Astrocyte (in vitro differentiated cells and primary cell): Measurements from ENCODE around the gene FRY. TPM values are rescaled to one million over a fixed set of nuclear protein-coding genes. Genes with fewer than 3 reads are reported as not detected.

Source experiments
- DNase-seq: peaks from one replicate; pipeline ENCODE4 v3.0.0-alpha.2; 2010; ENCODE audit warnings: low read depth
- FAIRE-seq: peaks from 2 replicates; lab custom pipeline; 2011; peaks lifted over from hg19 to GRCh38; lab: Jason Lieb, UNC
- H2AFZ ChIP-seq: 2 replicates; pipeline ENCODE4 v1.6.0; 2012; ENCODE audit warnings: low read depth, low read length, inconsistent platforms
- H3K27ac ChIP-seq: 2 replicates; pipeline ENCODE4 v1.5.1; 2011; ENCODE audit warnings: low read depth, low read length, inconsistent platforms
- H3K27me3 ChIP-seq: 2 replicates; pipeline ENCODE4 v1.6.0; 2011; ENCODE audit warnings: low read length, inconsistent platforms; ENCODE audit not compliant: insufficient read depth
- H3K36me3 ChIP-seq: 2 replicates; pipeline ENCODE4 v1.5.1; 2011; ENCODE audit warnings: low read length, inconsistent platforms; ENCODE audit not compliant: insufficient read depth
- H3K4me1 ChIP-seq: 2 replicates; pipeline ENCODE4 v1.5.1; 2011; ENCODE audit warnings: low read length, inconsistent platforms; ENCODE audit not compliant: insufficient read depth
- H3K4me2 ChIP-seq: 2 replicates; pipeline ENCODE4 v1.6.0; 2012; ENCODE audit warnings: low read length, inconsistent platforms
- H3K4me3 ChIP-seq: 2 replicates; pipeline ENCODE4 v1.5.1; 2011; ENCODE audit warnings: low read depth, mild to moderate bottlenecking, low read length, inconsistent platforms; ENCODE audit not compliant: insufficient read depth
- H3K79me2 ChIP-seq: 2 replicates; pipeline ENCODE4 v1.6.0; 2012; ENCODE audit warnings: mild to moderate bottlenecking, low read length, inconsistent platforms; ENCODE audit not compliant: insufficient read depth
- H3K9ac ChIP-seq: 2 replicates; pipeline ENCODE4 v1.6.0; 2012; ENCODE audit warnings: mild to moderate bottlenecking, low read length, inconsistent platforms
- H3K9me3 ChIP-seq: 2 replicates; pipeline ENCODE4 v1.5.1; 2012; ENCODE audit warnings: low read depth, mild to moderate bottlenecking, low read length, inconsistent platforms; ENCODE audit not compliant: insufficient read depth
- H4K20me1 ChIP-seq: 2 replicates; pipeline ENCODE4 v1.6.0; 2012; ENCODE audit warnings: low read length, inconsistent platforms; ENCODE audit not compliant: insufficient read depth
- H3K27ac Mint-ChIP-seq: one replicate; pipeline ENCODE4 v1.8.0; 2021; ENCODE audit warnings: mild to moderate bottlenecking, mixed read lengths; ENCODE audit not compliant: unreplicated experiment
- H3K27me3 Mint-ChIP-seq: one replicate; pipeline ENCODE4 v1.8.0; 2021; ENCODE audit warnings: low read depth, mixed read lengths; ENCODE audit not compliant: unreplicated experiment
- H3K36me3 Mint-ChIP-seq: one replicate; pipeline ENCODE4 v1.8.0; 2021; ENCODE audit warnings: low read depth, mixed read lengths; ENCODE audit not compliant: unreplicated experiment
- H3K4me1 Mint-ChIP-seq: one replicate; pipeline ENCODE4 v1.8.0; 2021; ENCODE audit warnings: low read depth, mixed read lengths; ENCODE audit not compliant: unreplicated experiment
- H3K4me3 Mint-ChIP-seq: one replicate; pipeline ENCODE4 v1.8.0; 2021; ENCODE audit warnings: mild to moderate bottlenecking, moderate library complexity, mixed read lengths; ENCODE audit not compliant: unreplicated experiment
- H3K9me3 Mint-ChIP-seq: one replicate; pipeline ENCODE4 v1.8.0; 2021; ENCODE audit warnings: mild to moderate bottlenecking, mixed read lengths; ENCODE audit not compliant: unreplicated experiment
- CTCF ChIP-seq: IDR thresholded peaks from 2 replicates; pipeline ENCODE4 v1.5.1; 2011; ENCODE audit warnings: low read depth, mild to moderate bottlenecking, inconsistent platforms, low read length, moderate library complexity; ENCODE audit not compliant: insufficient read depth
- EZH2 ChIP-seq: IDR thresholded peaks from 2 replicates; pipeline ENCODE4 v1.6.1; 2012; ENCODE audit warnings: mild to moderate bottlenecking, low read length, inconsistent platforms; ENCODE audit not compliant: insufficient read depth
- total RNA-seq: library from RNA; stranded (reverse); gene quantifications from 2 replicates; pipeline ENCODE4 v1.2.1, GENCODE V29; 2021

Gene FRY
- total RNA-seq, 1 donor from 2014 or later = 4.6 TPM

- TF ChIP-seq CTCF (no peak), EZH2 (no peak)
- Mint-ChIP-seq H3K27ac (no peak overlapping the region), H3K9me3 (no peaks in the 10 kb centered on the region), H3K27me3 (no peaks in the 10 kb centered on the region), H3K36me3 (peaks cover 2% of the 10 kb centered on the region), H3K4me1 (peaks cover 11% of the 10 kb centered on the region), H3K4me3 (no peak overlapping the region)
- H3K4me1 ChIP-seq = no peaks in the 10 kb centered on the region
- no peaks in the 10 kb centered on the region for H3K9me3 ChIP-seq
- no peaks in the 10 kb centered on the region for H3K36me3 ChIP-seq
- H2AFZ ChIP-seq = no peak overlapping the region
- FAIRE-seq = no peak
- H3K79me2 ChIP-seq = no peaks in the 10 kb centered on the region
- H3K27me3 ChIP-seq = no peaks in the 10 kb centered on the region
- H3K9ac ChIP-seq = no peak overlapping the region
- H3K4me3 ChIP-seq = no peak overlapping the region
- no peak for DNase-seq
- H4K20me1 ChIP-seq = no peaks in the 10 kb centered on the region
- H3K4me2 ChIP-seq = no peak overlapping the region
- H3K27ac ChIP-seq = no peak overlapping the region
Measured at GRCh38 chr13:32170841-32171240, 139.3 kb downstream of the FRY start.

- Histone ChIP-seq H3K4me1 (no peaks in the 10 kb centered on the region), H4K20me1 (no peaks in the 10 kb centered on the region), H3K4me2 (no peak overlapping the region), H3K36me3 (no peaks in the 10 kb centered on the region), H3K9me3 (no peaks in the 10 kb centered on the region), H3K79me2 (no peaks in the 10 kb centered on the region), H3K27me3 (no peaks in the 10 kb centered on the region), H3K27ac (no peak overlapping the region), H3K9ac (no peak overlapping the region), H3K4me3 (no peak overlapping the region), H2AFZ (no peak overlapping the region)
- DNase-seq = no peak
- no peak overlapping the region for H3K27ac Mint-ChIP-seq
- FAIRE-seq = no peak
- no peaks in the 10 kb centered on the region for H3K9me3 Mint-ChIP-seq
- H3K4me1 Mint-ChIP-seq = peaks cover 2% of the 10 kb centered on the region
- H3K36me3 Mint-ChIP-seq = peaks cover 2% of the 10 kb centered on the region
- no peaks in the 10 kb centered on the region for H3K27me3 Mint-ChIP-seq
- H3K4me3 Mint-ChIP-seq = no peak overlapping the region
- TF ChIP-seq CTCF (no peak), EZH2 (no peak)
Measured at GRCh38 chr13:32173881-32174280, 142.3 kb downstream of the FRY start.

- no peak overlapping the region for H3K27ac ChIP-seq
- no peak for DNase-seq
- Mint-ChIP-seq H3K36me3 (peaks cover 2% of the 10 kb centered on the region), H3K9me3 (no peaks in the 10 kb centered on the region), H3K4me3 (no peak overlapping the region), H3K27ac (no peak overlapping the region), H3K27me3 (no peaks in the 10 kb centered on the region), H3K4me1 (peaks cover 2% of the 10 kb centered on the region)
- TF ChIP-seq CTCF (no peak), EZH2 (no peak)
- no peaks in the 10 kb centered on the region for H3K9me3 ChIP-seq
- FAIRE-seq = no peak
- no peaks in the 10 kb centered on the region for H3K27me3 ChIP-seq
- no peak overlapping the region for H3K4me3 ChIP-seq
- no peaks in the 10 kb centered on the region for H4K20me1 ChIP-seq
- no peak overlapping the region for H2AFZ ChIP-seq
- H3K79me2 ChIP-seq = no peaks in the 10 kb centered on the region
- no peak overlapping the region for H3K9ac ChIP-seq
- no peak overlapping the region for H3K4me2 ChIP-seq
- H3K36me3 ChIP-seq = no peaks in the 10 kb centered on the region
- no peaks in the 10 kb centered on the region for H3K4me1 ChIP-seq
Measured at GRCh38 chr13:32174366-32174765, 142.8 kb downstream of the FRY start.
